WTC11 (cell line): ENCODE measurements around the gene TMEM266.

ENCODE experiments used
- CDX4 ChIP-seq: fragments of 250-450 bp; sonication (Bioruptor Pico); IDR thresholded peaks from 2 replicates; pipeline ENCODE4 v1.9.0; 2021; ENCODE audit warnings: moderate library complexity, mild to moderate bottlenecking, inconsistent platforms, borderline replicate concordance
- CTCF ChIP-seq: fragments of 200-600 bp; IDR thresholded peaks from 2 replicates; pipeline ENCODE4 v1.8.0; 2022; ENCODE audit warnings: antibody characterized with exemption
- IRF1 ChIP-seq: sonication (generic); formaldehyde crosslinking; IDR thresholded peaks from 2 replicates; pipeline ENCODE4 v1.8.0; 2023; ENCODE audit warnings: missing genetic modification reagents
- USF2 ChIP-seq: sonication (generic); formaldehyde crosslinking; IDR thresholded peaks from 2 replicates; pipeline ENCODE4 v1.8.1; 2023; ENCODE audit warnings: mild to moderate bottlenecking, missing genetic modification reagents, moderate library complexity
- ZNF232 ChIP-seq: sonication (generic); formaldehyde crosslinking; IDR thresholded peaks from 2 replicates; pipeline ENCODE4 v1.8.0; 2022; ENCODE audit warnings: mild to moderate bottlenecking, missing genetic modification reagents

- TF ChIP-seq CTCF: no peak
- no peak for TF ChIP-seq ZNF232 (CRISPR knock-in tag)
- TF ChIP-seq USF2 (CRISPR knock-in tag): no peak
- no peak for TF ChIP-seq CDX4
- TF ChIP-seq IRF1: no peak
Measured at GRCh38 chr15:76239786-76240185, 180.0 kb downstream of the TMEM266 start.
